HFF-Myc (cell line): ENCODE results near the gene FAS.
A peak's percentile ranks its signal among the peaks of the same experiment; 100 is the strongest.

Experiments
- DNase-seq: peaks from one replicate; pipeline ENCODE4 v3.0.0-alpha.2; 2011; ENCODE audit warnings: low read depth; ENCODE audit errors: extremely low read depth
- H3K4me3 ChIP-seq: replicated peaks from 2 replicates; pipeline ENCODE4 v1.5.1; 2011; ENCODE audit warnings: low read depth, mild to moderate bottlenecking, control low read depth, low read length
- TF ChIP-seq, protein P1 (sequence below): IDR thresholded peaks from 2 replicates; pipeline ENCODE4 v1.5.1; 2012; ENCODE audit warnings: mild to moderate bottlenecking, low read depth, low read length, control low read depth; ENCODE audit errors: missing control alignments

FAS gene

GRCh38 chr10:88966797-88967196 is 23.8 kb upstream of the FAS start:
- no peak overlapping the region for H3K4me3 ChIP-seq
- TF ChIP-seq, protein P1, sequence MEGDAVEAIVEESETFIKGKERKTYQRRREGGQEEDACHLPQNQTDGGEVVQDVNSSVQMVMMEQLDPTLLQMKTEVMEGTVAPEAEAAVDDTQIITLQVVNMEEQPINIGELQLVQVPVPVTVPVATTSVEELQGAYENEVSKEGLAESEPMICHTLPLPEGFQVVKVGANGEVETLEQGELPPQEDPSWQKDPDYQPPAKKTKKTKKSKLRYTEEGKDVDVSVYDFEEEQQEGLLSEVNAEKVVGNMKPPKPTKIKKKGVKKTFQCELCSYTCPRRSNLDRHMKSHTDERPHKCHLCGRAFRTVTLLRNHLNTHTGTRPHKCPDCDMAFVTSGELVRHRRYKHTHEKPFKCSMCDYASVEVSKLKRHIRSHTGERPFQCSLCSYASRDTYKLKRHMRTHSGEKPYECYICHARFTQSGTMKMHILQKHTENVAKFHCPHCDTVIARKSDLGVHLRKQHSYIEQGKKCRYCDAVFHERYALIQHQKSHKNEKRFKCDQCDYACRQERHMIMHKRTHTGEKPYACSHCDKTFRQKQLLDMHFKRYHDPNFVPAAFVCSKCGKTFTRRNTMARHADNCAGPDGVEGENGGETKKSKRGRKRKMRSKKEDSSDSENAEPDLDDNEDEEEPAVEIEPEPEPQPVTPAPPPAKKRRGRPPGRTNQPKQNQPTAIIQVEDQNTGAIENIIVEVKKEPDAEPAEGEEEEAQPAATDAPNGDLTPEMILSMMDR: no peak
- DNase-seq: no peak

- no peak overlapping the region for H3K4me3 ChIP-seq
- DNase-seq: no peak
- TF ChIP-seq, protein P1: no peak
These were observed 22.2 kb upstream of the FAS start for GRCh38 chr10:88968391-88968790.

DNA sequence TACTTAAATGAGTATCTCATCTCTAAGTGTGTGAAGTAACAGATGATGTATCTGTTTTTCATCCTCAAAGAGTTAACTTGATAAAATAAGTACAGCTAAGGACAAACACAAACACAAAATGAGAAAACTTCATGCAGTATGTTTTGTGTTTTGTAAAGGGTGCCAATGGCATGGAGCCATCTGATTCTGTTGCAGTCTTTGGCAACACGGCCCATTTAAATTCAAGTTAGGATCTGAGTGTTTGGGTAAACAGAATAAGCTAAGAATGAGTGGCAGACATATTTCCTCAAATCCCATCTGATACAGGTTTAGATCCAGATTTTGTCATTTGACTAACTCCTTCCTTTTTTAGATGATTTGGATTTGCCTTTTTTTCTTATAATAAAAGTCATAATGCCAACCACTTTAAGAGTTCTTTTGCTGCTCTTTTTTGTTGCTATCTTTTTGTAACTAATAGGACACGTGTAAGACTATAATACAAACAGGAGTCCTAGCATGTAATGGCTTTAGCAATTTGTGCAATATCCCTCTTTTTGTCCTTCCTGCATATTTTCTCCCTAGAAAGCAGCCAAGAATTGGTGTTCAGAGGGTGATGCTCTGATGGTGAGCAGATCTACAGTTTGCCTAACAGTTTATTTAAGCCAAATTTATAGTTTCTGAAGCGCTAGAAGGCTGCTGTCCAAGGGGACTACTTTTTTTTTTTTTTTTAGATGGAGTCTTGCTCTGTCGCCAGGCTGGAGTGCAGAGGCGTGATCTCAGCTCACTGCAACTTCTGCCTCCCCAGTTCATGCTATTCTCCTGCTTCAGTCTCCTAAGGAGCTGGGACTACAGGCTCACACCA is 19.2 kb upstream of the FAS start:
- TF ChIP-seq, protein P1: no peak
- no peak for DNase-seq
- H3K4me3 ChIP-seq: no peak overlapping the region

GRCh38 chr10:88974012-88974411 is 16.6 kb upstream of the FAS start:
- DNase-seq: no peak
- no peak overlapping the region for H3K4me3 ChIP-seq
- TF ChIP-seq, protein P1: no peak

GRCh38 chr10:88974446-88975376 is 15.9 kb upstream of the FAS start:
- no peak for DNase-seq
- TF ChIP-seq, protein P1: no peak
- peak overlapping the region; percentile 33 for H3K4me3 ChIP-seq

GRCh38 chr10:88975377-88975720 is 15.2 kb upstream of the FAS start:
- no peak for DNase-seq
- TF ChIP-seq, protein P1: no peak
- H3K4me3 ChIP-seq: peak overlapping the region; percentile 33
